Measurements from ENCODE around the gene MAU2. TPM values are rescaled to one million over a fixed set of nuclear protein-coding genes. Genes with fewer than 3 reads are reported as not detected.
A peak's percentile ranks its signal among the peaks of the same experiment; 100 is the strongest.

The MAU2 gene
- total RNA-seq, 1 experiment from 2014 or later = 48.4 TPM

- Histone ChIP-seq H2AFZ (ENCODE audit: low read length) (no peak overlapping the region), H3K27ac (ENCODE audit: insufficient read length, low read depth, low read length) (no peak overlapping the region), H3K56ac (ENCODE audit: insufficient read length, low read depth, low read length) (no peak overlapping the region), H3K4ac (ENCODE audit: low read depth, low read length) (no peak overlapping the region), H3K23me2 (ENCODE audit: insufficient read length, low read depth, low read length, poor library complexity, severe bottlenecking) (no peaks in the 10 kb centered on the region), H3K14ac (ENCODE audit: insufficient read depth, low read length) (no peak overlapping the region), H3K9ac (ENCODE audit: extremely low read depth, insufficient read length, low read length) (no peak overlapping the region), H4K5ac (ENCODE audit: insufficient read length, low read depth, low read length) (no peak overlapping the region), H3K79me1 (ENCODE audit: insufficient read depth, low read depth, low read length, poor library complexity, severe bottlenecking) (no peaks in the 10 kb centered on the region), H3K27me3 (ENCODE audit: insufficient read depth, low read length) (no peaks in the 10 kb centered on the region), H2BK120ac (ENCODE audit: low read depth, low read length, poor library complexity, severe bottlenecking) (no peak overlapping the region), H3K18ac (ENCODE audit: insufficient read length, low read depth, low read length) (no peak overlapping the region), H3K23ac (ENCODE audit: insufficient read length, low read depth, low read length) (no peak overlapping the region), H2BK15ac (ENCODE audit: low read depth, low read length) (no peak overlapping the region), H4K91ac (ENCODE audit: insufficient read length, low read depth, low read length) (no peak overlapping the region), H4K20me1 (ENCODE audit: control insufficient read depth, insufficient read depth, insufficient read length) (no peaks in the 10 kb centered on the region), H3K79me2 (ENCODE audit: insufficient read depth, low read length) (no peaks in the 10 kb centered on the region), H3K9me3 (ENCODE audit: control insufficient read depth, low read depth, low read length) (no peaks in the 10 kb centered on the region), H2AK5ac (ENCODE audit: insufficient read length, low read length) (no peak overlapping the region), H3K4me1 (ENCODE audit: insufficient read depth, low read length) (no peaks in the 10 kb centered on the region; the same call in 1 of the 2 replicates), H3T11ph (ENCODE audit: low read length) (no peak overlapping the region), H4K8ac (replicated peaks; ENCODE audit: insufficient read length, low read depth, low read length) (no peak overlapping the region), H3K4me2 (ENCODE audit: insufficient read depth, insufficient read length, low read length) (no peak overlapping the region), H2BK20ac (ENCODE audit: low read depth, low read length, poor library complexity, severe bottlenecking) (no peak overlapping the region), H2BK12ac (ENCODE audit: insufficient read length, low read depth, low read length) (no peak overlapping the region), H2BK5ac (ENCODE audit: insufficient read length, low read length) (no peak overlapping the region)
- H3K4me3 Mint-ChIP-seq = no peak overlapping the region
- TF ChIP-seq CTCF (conservative IDR thresholded peaks at IDR 0.05) = no peak
- peaks cover 0 to 3% (median 3%) of the 10 kb centered on the region in 3 experiments; a peak in 3 of 7 replicates for H3K36me3 Mint-ChIP-seq (ENCODE audit: insufficient read depth in 1 of 3, low read depth in 3 of 3)
- H3K27ac Mint-ChIP-seq = peak overlapping the region in 1 of 3 experiments; percentile 19; a peak in 2 of 7 replicates
- WGBS (ENCODE audit: extremely low coverage, insufficient read length, low lambda C conversion rate) = no CpG with 5 or more reads among the region's 4 CpGs
- no peaks in the 10 kb centered on the region for H3K9me3 Mint-ChIP-seq
- no peaks in the 10 kb centered on the region; the same call in none of the 2 replicates for H3K27me3 Mint-ChIP-seq (ENCODE audit: low read depth)
- H3K4me1 Mint-ChIP-seq = peaks cover 12 to 13% of the 10 kb centered on the region in 2 experiments
- DNase-seq = no peak
These were observed 41.4 kb downstream of the MAU2 start for GRCh38 chr19:19362075-19362474.

All from H9 (cell line).